NCI-H748 (cell line): ENCODE results near the gene SLFN13.
"Not testable (repeated sequence)": the region's sequence is repeated elsewhere in the genome, so short reads cannot be mapped to it uniquely, and the experiment has no call there.

ENCODE experiments used
- DNase-seq: peaks from one replicate; lab custom pipeline; 2025; ENCODE audit not compliant: unreplicated experiment; lab: John Stamatoyannopoulos, UW

Gene SLFN13

DNA sequence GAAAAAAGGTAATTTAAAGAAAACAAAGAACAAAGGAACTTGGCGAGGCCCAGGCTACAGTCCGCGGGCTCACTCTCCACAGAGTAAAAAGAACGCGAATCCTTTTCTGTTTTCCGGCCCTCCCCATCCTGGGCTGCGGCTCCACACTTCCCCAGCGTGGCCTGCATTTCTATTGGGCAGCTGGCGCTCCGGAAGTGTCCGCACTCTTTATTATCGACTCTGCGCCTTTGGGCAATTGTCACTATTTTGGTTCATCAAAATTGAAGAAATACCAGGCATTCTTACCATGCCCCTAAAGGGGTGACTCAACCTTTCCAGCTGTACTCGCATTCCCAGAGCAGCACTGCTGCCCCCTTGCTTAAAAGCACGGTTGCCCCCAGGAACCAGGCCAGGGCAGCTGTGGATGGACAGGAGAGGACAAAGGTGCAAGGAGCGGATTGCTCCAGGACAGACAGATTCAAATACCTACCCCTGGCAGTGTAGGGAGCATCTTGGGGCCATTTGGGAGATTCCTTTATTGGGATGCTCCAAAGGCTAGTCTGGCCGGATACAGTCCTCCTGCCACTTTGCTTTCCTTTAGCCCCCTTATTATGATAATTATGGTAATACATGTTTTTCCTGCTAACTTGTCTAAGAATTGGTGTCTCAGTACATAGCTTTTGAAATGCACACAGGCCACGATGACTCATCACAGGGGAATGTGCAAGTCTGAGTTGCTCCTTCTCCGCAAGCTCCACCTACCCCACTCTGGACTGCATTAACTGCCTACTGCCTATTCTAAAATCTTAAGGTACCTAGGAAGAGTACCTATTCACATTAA, 15.3 kb downstream of the SLFN13 start:
- no peak for DNase-seq

DNA sequence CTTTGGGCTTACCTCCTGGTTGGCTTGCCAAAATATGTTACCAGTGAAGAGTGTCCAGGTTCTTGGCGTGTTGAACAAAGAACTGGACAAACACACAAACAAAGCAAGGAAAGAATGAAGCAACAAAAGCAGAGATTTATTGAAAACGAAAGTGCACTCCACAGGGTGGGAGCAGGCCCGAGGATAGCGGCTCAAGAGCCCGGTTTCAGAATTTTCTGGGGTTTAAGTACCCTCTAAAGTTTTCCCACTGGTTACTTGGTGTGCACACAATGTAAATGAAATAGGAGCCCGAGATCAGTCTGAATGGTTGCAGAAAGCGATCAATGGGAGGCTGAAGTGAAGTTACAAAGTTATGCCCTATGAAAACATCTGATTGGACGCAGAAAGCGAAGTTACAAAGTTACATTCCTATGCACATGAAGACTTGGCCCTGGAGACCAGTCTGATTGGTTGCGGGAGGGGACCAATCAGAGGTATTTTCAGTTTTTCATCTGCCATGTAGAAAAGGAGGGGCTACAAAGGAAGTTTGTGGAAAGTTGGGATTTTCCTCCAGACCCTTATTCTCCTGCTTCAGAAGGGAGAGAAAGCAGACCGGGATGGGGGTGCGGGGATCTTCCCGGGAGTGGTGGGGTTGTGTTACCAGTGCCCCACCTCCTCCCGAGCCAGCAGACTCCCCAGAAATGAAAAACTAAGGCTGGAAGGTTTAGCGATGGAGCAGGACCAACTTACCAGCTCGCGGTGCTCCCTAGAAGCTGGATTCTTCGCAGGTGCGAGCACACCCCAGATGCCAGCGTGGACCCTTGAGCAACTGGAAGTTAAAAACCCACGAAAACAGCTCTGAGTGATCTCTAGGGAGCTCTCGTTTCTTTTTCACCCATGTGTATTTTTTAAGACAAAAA, 16.1 kb downstream of the SLFN13 start, which contains the start of gene SLFN12:
Gene SLFN12, minus strand, starts transcription at position 325 of the 899 bp plus-strand sequence. CDS start 9,472 bp downstream, outside the sequence.
- DNase-seq, result no peak

DNA sequence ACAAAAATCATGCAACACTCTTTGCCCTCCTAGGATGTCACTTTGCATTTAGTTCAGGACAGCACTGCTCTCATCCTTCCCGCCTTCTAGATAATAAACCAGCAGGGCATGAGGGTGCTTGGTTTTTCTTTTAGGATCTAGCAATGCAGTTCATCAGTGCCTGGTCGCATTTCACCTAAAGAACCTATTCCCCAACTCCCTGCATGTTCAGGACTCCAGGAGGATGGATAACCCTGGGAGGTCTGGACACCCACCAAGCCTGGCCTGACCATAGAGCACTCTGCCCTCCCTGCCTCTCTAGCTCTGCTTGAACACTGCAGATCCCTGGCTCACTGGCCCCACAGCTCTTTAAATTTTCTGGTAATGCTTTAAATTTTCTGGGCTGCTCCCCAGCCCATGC, 18.9 kb downstream of the SLFN13 start:
- no peak for DNase-seq

DNA sequence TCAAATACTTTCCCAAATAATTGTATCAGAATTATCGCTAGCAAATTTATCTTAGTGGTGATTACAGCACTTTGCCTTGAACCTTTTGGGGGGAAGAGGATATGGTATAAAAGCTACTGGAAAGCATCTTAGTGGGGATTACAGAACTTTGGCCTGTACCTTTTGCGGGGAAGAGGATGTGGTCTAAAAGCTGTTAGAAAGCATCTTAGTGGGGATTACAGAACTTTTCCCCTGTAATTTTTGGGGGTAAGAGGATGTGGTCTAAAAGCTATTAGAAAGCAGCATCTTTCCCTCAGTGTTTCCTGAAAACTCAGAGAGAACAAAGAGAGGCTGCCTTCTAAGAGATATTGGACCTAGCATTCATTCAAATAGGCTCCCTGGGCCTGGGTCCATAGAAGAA, 20.3 kb downstream of the SLFN13 start:
- DNase-seq, result no peak

DNA sequence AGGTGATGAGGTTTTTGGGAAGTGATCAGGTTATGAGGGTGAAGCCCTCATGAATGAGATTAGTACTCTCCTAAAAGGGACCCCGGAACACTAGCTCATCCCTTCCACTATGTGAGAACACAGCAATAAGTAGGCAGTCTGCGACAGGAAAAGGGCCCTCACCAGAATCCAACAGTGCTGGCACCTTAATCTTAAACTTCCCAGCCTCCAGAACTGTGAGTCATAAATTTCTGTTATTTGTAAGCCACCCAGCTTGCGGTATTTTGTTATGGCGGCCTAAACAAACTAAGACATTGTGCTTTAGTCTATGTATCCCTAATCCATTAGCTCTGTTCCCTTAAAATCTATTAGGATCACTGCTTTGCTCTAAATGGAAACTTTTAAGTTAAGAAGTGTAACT, 24.8 kb downstream of the SLFN13 start:
- DNase-seq, result no peak

DNA sequence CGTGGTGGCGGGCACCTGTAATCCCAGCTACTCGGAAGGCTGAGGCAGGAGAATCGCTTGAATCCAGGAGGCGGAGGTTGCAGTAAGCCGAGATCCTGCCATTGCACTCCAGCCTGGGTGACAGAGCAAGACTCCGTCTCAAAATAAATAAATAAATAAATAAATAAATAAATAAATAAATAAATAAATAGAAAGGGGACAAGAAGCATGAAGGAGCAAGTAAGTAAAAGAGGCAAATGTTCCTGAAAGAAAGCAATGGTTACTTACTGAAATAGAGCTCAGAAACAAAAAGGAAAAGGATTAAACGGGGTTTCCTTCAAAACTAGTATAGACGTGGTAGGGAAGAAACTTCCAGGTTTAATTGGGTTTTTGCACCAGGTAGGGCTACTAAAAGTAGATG, 27.5 kb downstream of the SLFN13 start:
- not testable (repeated sequence) for DNase-seq

DNA sequence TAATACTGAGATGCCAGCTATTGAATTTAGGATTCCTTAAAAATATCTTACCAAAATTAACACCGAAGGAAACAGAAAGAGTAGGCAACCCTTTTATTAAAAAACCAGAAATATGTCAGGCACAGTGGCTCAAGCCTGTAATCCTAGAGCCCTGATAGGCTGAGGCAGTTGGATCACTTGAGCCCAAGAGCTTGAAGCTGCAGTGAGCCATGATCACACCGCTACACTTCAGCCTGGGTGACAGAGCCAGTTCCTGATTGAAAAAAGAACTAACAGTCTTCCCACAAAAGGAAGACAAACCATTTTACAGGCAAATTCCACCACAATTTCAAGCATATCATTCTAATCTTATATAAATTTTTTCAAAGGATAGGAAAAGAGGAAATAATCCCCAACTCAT, 31.9 kb downstream of the SLFN13 start:
- DNase-seq, result no peak

DNA sequence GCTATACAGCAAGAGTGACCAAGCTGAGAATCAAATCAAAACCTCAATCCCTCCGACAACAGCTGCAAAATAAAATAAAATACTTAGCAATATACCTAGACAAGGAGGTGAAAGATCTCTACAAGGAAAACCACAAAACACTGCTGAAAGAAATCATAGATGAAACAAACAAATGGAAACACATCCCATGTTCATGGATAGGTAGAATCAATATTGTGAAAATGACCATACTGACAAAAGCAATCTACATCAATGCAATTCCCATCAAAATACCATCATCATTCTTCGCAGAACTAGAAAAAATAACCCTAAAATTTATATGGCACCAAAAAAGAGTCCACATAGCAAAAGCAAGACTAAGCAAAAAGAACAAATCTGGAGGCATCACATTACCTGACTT, 33.9 kb downstream of the SLFN13 start:
- DNase-seq, result not testable (repeated sequence)

DNA sequence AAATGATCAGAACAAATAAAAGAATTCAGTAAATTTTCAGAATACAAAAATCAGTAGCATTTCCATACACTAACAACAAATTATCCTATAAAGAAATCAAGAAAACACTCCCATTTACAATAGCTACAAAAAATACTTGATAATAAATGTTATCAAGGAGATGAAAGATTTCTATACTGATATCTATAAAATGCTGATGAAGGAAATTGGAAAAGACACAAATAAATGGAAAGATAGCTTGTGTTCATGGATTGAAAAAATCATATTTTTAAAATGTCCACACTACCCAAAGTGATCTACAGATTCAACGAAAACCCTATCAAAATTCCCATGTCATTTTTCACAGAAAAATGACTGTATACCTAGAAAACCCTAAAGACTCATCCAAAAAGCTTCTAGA, 34.3 kb downstream of the SLFN13 start:
- no peak for DNase-seq

DNA sequence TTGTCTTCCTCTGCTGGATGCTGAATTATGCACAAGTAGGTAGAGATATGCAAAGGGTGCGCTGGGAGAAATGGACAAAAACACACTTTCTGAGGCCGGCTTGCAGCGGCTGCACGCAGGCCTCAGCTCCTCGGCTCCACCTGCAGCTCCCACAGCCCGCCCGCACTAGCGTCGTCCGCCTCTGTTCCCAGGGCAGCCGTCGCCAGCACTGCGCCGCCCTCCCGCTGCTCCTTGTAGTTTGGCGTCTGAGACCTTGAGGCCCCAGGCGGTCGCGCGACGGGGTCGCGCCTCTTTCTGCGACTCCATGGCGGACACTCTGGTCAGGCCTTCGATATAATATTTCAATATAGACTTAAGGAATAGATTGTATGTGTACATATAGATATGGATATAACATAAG, 41.0 kb downstream of the SLFN13 start:
- no peak for DNase-seq

DNA sequence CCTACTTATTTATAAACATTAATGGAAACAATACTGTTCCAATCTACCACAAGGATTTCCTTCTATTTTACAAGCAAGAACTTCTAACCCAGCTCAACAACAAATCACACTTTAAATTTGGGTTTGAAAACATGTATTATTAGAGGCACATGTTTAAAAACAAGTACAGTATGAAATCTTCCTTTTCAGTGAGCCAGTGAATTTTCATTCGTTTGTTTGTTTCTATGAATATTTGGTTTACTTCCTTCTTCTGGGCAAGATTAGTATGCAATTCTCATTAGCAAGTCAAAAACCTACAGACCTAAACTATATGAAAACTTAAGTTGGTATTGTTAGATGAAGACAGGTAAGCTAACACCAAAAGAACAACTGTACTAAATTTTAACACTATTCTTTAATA, 42.0 kb downstream of the SLFN13 start:
- no peak for DNase-seq

DNA sequence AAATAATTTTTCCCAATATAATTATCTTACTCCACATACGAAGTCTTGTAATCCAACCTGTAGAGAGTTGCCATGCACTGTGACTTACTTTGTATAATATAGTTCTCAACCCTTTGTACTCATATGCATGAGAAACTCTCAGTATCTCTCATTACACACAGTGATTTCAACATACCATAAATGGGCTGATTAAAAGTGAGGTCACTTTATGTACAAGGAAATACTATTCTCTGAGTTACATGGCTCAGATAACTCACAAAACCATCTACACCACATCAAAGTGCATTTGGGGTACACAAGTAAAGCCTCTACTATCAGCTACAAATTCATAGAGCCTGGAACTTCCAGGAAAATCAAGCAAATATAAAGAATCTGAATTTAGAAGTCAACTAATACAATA, 44.2 kb downstream of the SLFN13 start:
- no peak for DNase-seq

DNA sequence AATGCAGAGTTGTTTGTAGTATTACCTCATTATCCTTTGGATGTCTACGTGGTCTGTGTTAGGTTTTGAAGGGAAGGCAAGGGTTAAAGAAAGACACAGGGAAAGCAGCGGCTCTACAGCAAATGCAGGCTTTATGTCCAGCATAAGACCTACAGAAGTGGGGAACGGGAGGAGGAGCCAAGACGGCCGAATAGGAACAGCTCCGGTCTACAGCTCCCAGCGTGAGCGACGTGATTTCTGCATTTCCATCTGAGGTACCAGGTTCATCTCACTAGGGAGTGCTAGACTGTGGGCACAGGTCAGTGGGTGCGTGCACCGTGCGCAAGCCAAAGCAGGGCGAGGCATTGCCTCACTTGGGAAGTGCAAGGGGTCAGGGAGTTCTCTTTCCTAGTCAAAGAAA, 54.8 kb downstream of the SLFN13 start:
- not testable (repeated sequence) for DNase-seq

DNA sequence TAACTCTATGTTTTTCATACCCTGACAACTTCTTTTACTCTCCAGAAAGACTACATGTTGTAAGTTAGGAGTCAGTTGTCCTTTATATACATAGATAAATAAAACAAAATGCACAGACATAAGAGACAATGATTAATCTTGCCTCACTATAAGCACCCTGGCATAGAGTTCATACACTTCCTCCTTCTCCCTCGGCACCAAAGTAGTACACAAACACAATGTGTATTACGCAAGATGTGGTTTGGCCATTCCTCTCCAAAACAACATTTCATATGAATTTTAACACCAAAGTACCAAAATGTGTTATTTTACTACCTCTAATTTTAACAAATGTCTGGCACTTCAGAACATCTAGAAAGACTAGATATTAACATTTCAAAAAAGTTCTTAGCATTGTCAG, 57.9 kb downstream of the SLFN13 start:
- no peak for DNase-seq

DNA sequence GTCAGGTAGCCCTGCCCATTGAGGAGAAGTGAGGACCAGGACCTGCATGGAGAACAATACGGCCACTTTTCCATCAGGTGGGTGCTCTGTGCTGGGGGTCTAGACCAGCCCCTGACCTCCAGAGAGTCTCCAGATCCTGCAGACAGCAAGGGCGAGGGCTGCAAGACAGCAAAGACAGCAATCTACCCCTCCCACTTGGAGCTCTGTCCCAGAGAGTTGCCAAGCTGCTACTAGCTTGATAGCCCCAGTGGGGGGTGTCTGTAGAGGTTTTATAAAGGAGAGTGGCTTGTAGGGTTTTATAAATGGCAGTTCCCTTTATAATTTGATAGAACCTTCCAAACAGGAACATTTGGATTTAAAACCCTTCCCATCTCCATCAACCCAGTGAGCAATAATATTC, 58.4 kb downstream of the SLFN13 start:
- no peak for DNase-seq

DNA sequence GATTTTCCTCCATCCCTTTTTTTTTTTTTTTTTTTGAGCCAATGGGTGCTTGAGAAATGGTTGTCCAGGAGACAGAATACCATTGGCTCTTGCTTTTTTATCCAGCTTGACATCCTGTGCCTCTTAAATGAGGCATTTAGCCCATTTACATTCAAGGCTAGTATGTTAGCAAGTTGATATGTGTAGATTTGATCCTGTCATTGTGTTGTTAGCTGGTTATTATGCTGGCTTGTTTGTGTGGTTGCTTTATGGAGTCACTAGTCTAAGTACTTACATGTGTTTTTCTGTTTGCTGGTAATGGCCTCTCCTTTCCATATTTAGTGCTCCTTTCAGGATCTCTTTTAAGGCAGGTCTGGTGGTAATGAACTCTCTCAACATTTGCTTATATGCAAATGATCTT, 61.1 kb downstream of the SLFN13 start:
- no peak for DNase-seq
